GM19025 (cell line): Measurements from ENCODE around the gene SMIM8.

ENCODE experiments used
- ATAC-seq: cut with Tn5 transposase; IDR thresholded peaks from one replicate; pipeline ENCODE4 v1.9.1; 2021; ENCODE audit warnings: mild to moderate bottlenecking, low read depth, moderate library complexity; ENCODE audit not compliant: unreplicated experiment

Gene SMIM8

GRCh38 chr6:87333591-87334181 is 11.3 kb downstream of the SMIM8 start:
- ATAC-seq, result no peak

GRCh38 chr6:87334683-87335082 is 12.3 kb downstream of the SMIM8 start:
- ATAC-seq, result no peak

- no peak for ATAC-seq
Observed at GRCh38 chr6:87336367-87336766, 14.0 kb downstream of the SMIM8 start.

- ATAC-seq, result no peak
Observed at GRCh38 chr6:87340230-87340629, 17.8 kb downstream of the SMIM8 start.

GRCh38 chr6:87341158-87341557 is 18.8 kb downstream of the SMIM8 start:
- ATAC-seq, result no peak

- peak; percentile 84 for ATAC-seq
Observed at GRCh38 chr6:87341899-87342298, 19.5 kb downstream of the SMIM8 start.

GRCh38 chr6:87342829-87343228 is 20.4 kb downstream of the SMIM8 start:
- ATAC-seq, result no peak

- ATAC-seq, result no peak
Observed at GRCh38 chr6:87344731-87345130, 22.3 kb downstream of the SMIM8 start, which contains the start of gene C6orf163. TSS of gene C6orf163 (plus strand) at chr6:87344813. CDS start at chr6:87345100, 287 bp downstream.

- no peak for ATAC-seq
Observed at GRCh38 chr6:87346700-87347099, 24.3 kb downstream of the SMIM8 start.

GRCh38 chr6:87349896-87350295 is 27.5 kb downstream of the SMIM8 start:
- ATAC-seq, result no peak

- no peak for ATAC-seq
Observed at GRCh38 chr6:87350516-87350915, 28.1 kb downstream of the SMIM8 start.

- no peak for ATAC-seq
Observed at GRCh38 chr6:87351583-87351982, 29.2 kb downstream of the SMIM8 start.

- ATAC-seq, result no peak
Observed at GRCh38 chr6:87356181-87356580, 33.8 kb downstream of the SMIM8 start.

GRCh38 chr6:87357479-87358196 is 35.2 kb downstream of the SMIM8 start:
- no peak for ATAC-seq

- ATAC-seq, result no peak
Observed at GRCh38 chr6:87364602-87365252, 42.3 kb downstream of the SMIM8 start.

GRCh38 chr6:87366072-87366827 is 43.9 kb downstream of the SMIM8 start:
- no peak for ATAC-seq

GRCh38 chr6:87366899-87367298 is 44.5 kb downstream of the SMIM8 start:
- ATAC-seq, result no peak

GRCh38 chr6:87373377-87373776 is 51.0 kb downstream of the SMIM8 start:
- ATAC-seq, result no peak

- no peak for ATAC-seq
Observed at GRCh38 chr6:87375315-87375714, 52.9 kb downstream of the SMIM8 start.

- ATAC-seq, result no peak
Observed at GRCh38 chr6:87376643-87377042, 54.3 kb downstream of the SMIM8 start.

GRCh38 chr6:87378947-87379346 is 56.6 kb downstream of the SMIM8 start:
- no peak for ATAC-seq
